Measurements from ENCODE around the gene MTHFR. TPM values are rescaled to one million over a fixed set of nuclear protein-coding genes. Genes with fewer than 3 reads are reported as not detected.

MTHFR gene
- total RNA-seq, 1 experiment from 2014 or later = 22.2 TPM

- Histone ChIP-seq H3K4me2 (no peak overlapping the region), H3K36me3 (ENCODE audit: low read depth) (no peaks in the 10 kb centered on the region), H2AFZ (no peak overlapping the region), H3K27me3 (ENCODE audit: insufficient read depth, low read depth) (no peaks in the 10 kb centered on the region), H3K9me2 (ENCODE audit: insufficient read depth) (no peaks in the 10 kb centered on the region), H3K4me1 (replicated peaks; ENCODE audit: insufficient read depth) (no peaks in the 10 kb centered on the region), H3K9me3 (ENCODE audit: insufficient read depth, low read depth) (no peaks in the 10 kb centered on the region), H3F3A (ENCODE audit: insufficient read depth, low read depth) (no peaks in the 10 kb centered on the region), H4K20me1 (ENCODE audit: insufficient read depth) (no peaks in the 10 kb centered on the region), H3K79me2 (ENCODE audit: low read depth) (no peaks in the 10 kb centered on the region), H3K4me3 (no peak overlapping the region), H3K27ac (no peak overlapping the region)
- CTCF ChIA-PET = interaction anchor here (0.6 kb wide), 1 partner anchor 251 kb away, joined by 5 read pairs; no protein-coding TSS in a partner anchor
- no peak for DNase-seq
- intact Hi-C loops (cut with micrococcal nuclease; ENCODE audit: unreplicated experiment) = no loop called here
- POLR2A ChIA-PET (ENCODE audit: unreplicated experiment) = no interaction called here
- TF ChIP-seq CTCF (conservative IDR thresholded peaks at IDR 0.05) (no peak), EZH2 (IDR thresholded peaks at IDR 0.05; ENCODE audit: low read depth) (no peak)
- BruUV-seq (replicated peaks) = no TSS peak
These were observed 39.4 kb downstream of the MTHFR start for GRCh38 chr1:11766429-11766776.

GRCh38 chr1:11765661-11766428 is 39.9 kb downstream of the MTHFR start:
- CTCF ChIA-PET = no interaction called here
- intact Hi-C loops (cut with micrococcal nuclease; ENCODE audit: unreplicated experiment) = no loop called here
- no peak overlapping the region for H2AFZ ChIP-seq

GRCh38 chr1:11764519-11764918 is 41.2 kb downstream of the MTHFR start:
- H2AFZ ChIP-seq = no peak overlapping the region
- ChIA-PET CTCF (no interaction called here), POLR2A (ENCODE audit: unreplicated experiment) (no interaction called here)
- H3K4me3 ChIP-seq = no peak overlapping the region
- no peaks in the 10 kb centered on the region for H3K4me1 ChIP-seq (replicated peaks; ENCODE audit: insufficient read depth)
- no peak overlapping the region for H3K4me2 ChIP-seq
- intact Hi-C loops (cut with micrococcal nuclease; ENCODE audit: unreplicated experiment) = no loop called here
- no peaks in the 10 kb centered on the region for H4K20me1 ChIP-seq (ENCODE audit: insufficient read depth)
- no peaks in the 10 kb centered on the region for H3K27me3 ChIP-seq (ENCODE audit: insufficient read depth, low read depth)
- H3K36me3 ChIP-seq (ENCODE audit: low read depth) = no peaks in the 10 kb centered on the region
- H3K9me3 ChIP-seq (ENCODE audit: insufficient read depth, low read depth) = no peaks in the 10 kb centered on the region
- no peaks in the 10 kb centered on the region for H3K9me2 ChIP-seq (ENCODE audit: insufficient read depth)
- no peak for DNase-seq
- H3K27ac ChIP-seq = no peak overlapping the region
- no peak for TF ChIP-seq EZH2 (IDR thresholded peaks at IDR 0.05; ENCODE audit: low read depth)
- no peak for TF ChIP-seq CTCF (conservative IDR thresholded peaks at IDR 0.05)
- no peaks in the 10 kb centered on the region for H3F3A ChIP-seq (ENCODE audit: insufficient read depth, low read depth)
- BruUV-seq (replicated peaks) = no TSS peak
- H3K79me2 ChIP-seq (ENCODE audit: low read depth) = no peaks in the 10 kb centered on the region

More at GRCh38 chr1:11765661-11766428, 39.9 kb downstream of the MTHFR start:
- H3K9me2 ChIP-seq (ENCODE audit: insufficient read depth) = no peaks in the 10 kb centered on the region
- H3K36me3 ChIP-seq (ENCODE audit: low read depth) = no peaks in the 10 kb centered on the region
- no peaks in the 10 kb centered on the region for H4K20me1 ChIP-seq (ENCODE audit: insufficient read depth)
- no peak overlapping the region for H3K4me2 ChIP-seq
- TF ChIP-seq CTCF (conservative IDR thresholded peaks at IDR 0.05) (no peak), EZH2 (IDR thresholded peaks at IDR 0.05; ENCODE audit: low read depth) (no peak)
- no TSS peak for BruUV-seq (replicated peaks)
- POLR2A ChIA-PET (ENCODE audit: unreplicated experiment) = no interaction called here
- no peak overlapping the region for H3K27ac ChIP-seq
- no peaks in the 10 kb centered on the region for H3K27me3 ChIP-seq (ENCODE audit: insufficient read depth, low read depth)
- H3K4me1 ChIP-seq (replicated peaks; ENCODE audit: insufficient read depth) = no peaks in the 10 kb centered on the region
- H3K79me2 ChIP-seq (ENCODE audit: low read depth) = no peaks in the 10 kb centered on the region
- H3K9me3 ChIP-seq (ENCODE audit: insufficient read depth, low read depth) = no peaks in the 10 kb centered on the region
- DNase-seq = no peak
- H3F3A ChIP-seq (ENCODE audit: insufficient read depth, low read depth) = no peaks in the 10 kb centered on the region
- H3K4me3 ChIP-seq = no peak overlapping the region

Data from PC-9 (cell line).